ENCODE results near the gene UGT1A10. TPM values are rescaled to one million over a fixed set of nuclear protein-coding genes. Genes with fewer than 3 reads are reported as not detected.
"Not testable (repeated sequence)": the region's sequence is repeated elsewhere in the genome, so short reads cannot be mapped to it uniquely, and the experiment has no call there.

The UGT1A10 gene
- total RNA-seq, 2 donors from 2014 or later: not detected

GRCh38 chr2:233713262-233713615 is 77.0 kb downstream of the UGT1A10 start:
- no peak for DNase-seq (ENCODE audit: low spot score)
- intact Hi-C loops (cut with DNase I): no loop called here

GRCh38 chr2:233714121-233714520 is 77.9 kb downstream of the UGT1A10 start:
- intact Hi-C loops (cut with DNase I): no loop called here
- no peak for DNase-seq (ENCODE audit: low spot score)

GRCh38 chr2:233718552-233718951 is 82.3 kb downstream of the UGT1A10 start, which contains the start of gene UGT1A4:
Gene UGT1A4 (plus strand): TSS chr2:233718736. CDS start chr2:233718821, 85 bp downstream.
- DNase-seq (ENCODE audit: low spot score): no peak
- intact Hi-C loops (cut with DNase I): no loop called here

GRCh38 chr2:233728723-233729301 is 92.6 kb downstream of the UGT1A10 start, which contains the start of gene UGT1A3:
Gene UGT1A3 (plus strand): TSS chr2:233729042. CDS start chr2:233729127, 85 bp downstream.
- intact Hi-C loops (cut with DNase I): no loop called here
- no peak for DNase-seq (ENCODE audit: low spot score)

- intact Hi-C loops (cut with DNase I); DNase-seq (ENCODE audit: low spot score): not testable (repeated sequence)
These were observed 100.8 kb downstream of the UGT1A10 start for GRCh38 chr2:233736868-233737653.

- no peak for DNase-seq (ENCODE audit: low spot score)
- intact Hi-C loops (cut with DNase I): no loop called here
These were observed 104.6 kb downstream of the UGT1A10 start for GRCh38 chr2:233740870-233741269.

GRCh38 chr2:233743464-233744259 is 107.4 kb downstream of the UGT1A10 start:
- intact Hi-C loops (cut with DNase I): no loop called here
- DNase-seq (ENCODE audit: low spot score): no peak

GRCh38 chr2:233745073-233745755 is 109.0 kb downstream of the UGT1A10 start:
- DNase-seq (ENCODE audit: low spot score): no peak
- intact Hi-C loops (cut with DNase I): no loop called here

- intact Hi-C loops (cut with DNase I); DNase-seq (ENCODE audit: low spot score): not testable (repeated sequence)
These were observed 109.6 kb downstream of the UGT1A10 start for GRCh38 chr2:233745838-233746237.

- intact Hi-C loops (cut with DNase I): no loop called here
- no peak for DNase-seq (ENCODE audit: low spot score)
These were observed 110.4 kb downstream of the UGT1A10 start for GRCh38 chr2:233746475-233747282.

GRCh38 chr2:233747283-233747544 is 111.0 kb downstream of the UGT1A10 start:
- intact Hi-C loops (cut with DNase I): no loop called here
- no peak for DNase-seq (ENCODE audit: low spot score)

GRCh38 chr2:233750689-233751088 is 114.4 kb downstream of the UGT1A10 start:
- intact Hi-C loops (cut with DNase I); DNase-seq (ENCODE audit: low spot score): not testable (repeated sequence)

- not testable (repeated sequence) for DNase-seq (ENCODE audit: low spot score)
These were observed 115.2 kb downstream of the UGT1A10 start for GRCh38 chr2:233751212-233752009.

GRCh38 chr2:233754872-233755611 is 118.8 kb downstream of the UGT1A10 start:
- DNase-seq (ENCODE audit: low spot score): no peak
- intact Hi-C loops (cut with DNase I): no loop called here

More at GRCh38 chr2:233751212-233752009, 115.2 kb downstream of the UGT1A10 start:
- intact Hi-C loops (cut with DNase I): not testable (repeated sequence)

GRCh38 chr2:233756429-233757081 is 120.3 kb downstream of the UGT1A10 start:
- intact Hi-C loops (cut with DNase I): no loop called here
- no peak for DNase-seq (ENCODE audit: low spot score)

- intact Hi-C loops (cut with DNase I): no loop called here
- DNase-seq (ENCODE audit: low spot score): no peak
These were observed 121.9 kb downstream of the UGT1A10 start for GRCh38 chr2:233758141-233758540.

- no peak for DNase-seq (ENCODE audit: low spot score)
- intact Hi-C loops (cut with DNase I): no loop called here
These were observed 122.6 kb downstream of the UGT1A10 start for GRCh38 chr2:233758849-233759248.
